Neuronal stem cell (in vitro differentiated cells): ENCODE results near the gene PML.
"Not testable (repeated sequence)": the region's sequence is repeated elsewhere in the genome, so short reads cannot be mapped to it uniquely, and the experiment has no call there.

Source experiments
- DNase-seq: peaks from one replicate; pipeline ENCODE4 v3.0.0-alpha.2; 2013; ENCODE audit warnings: low spot score
- H2AFZ ChIP-seq: one replicate; pipeline ENCODE4 v1.6.1; 2013; ENCODE audit warnings: mild to moderate bottlenecking, low read length, inconsistent platforms
- H2AK5ac ChIP-seq: 2 replicates; pipeline ENCODE4 v1.6.1; 2013; ENCODE audit warnings: low read depth, mild to moderate bottlenecking, inconsistent platforms, low read length, moderate library complexity, mixed read lengths
- H2BK120ac ChIP-seq: 2 replicates; pipeline ENCODE4 v1.6.1; 2013; ENCODE audit warnings: low read depth, mild to moderate bottlenecking, inconsistent platforms, low read length, moderate library complexity, mixed read lengths
- H2BK12ac ChIP-seq: one replicate; pipeline ENCODE4 v1.6.1; 2013; ENCODE audit warnings: low read length, inconsistent platforms
- H2BK15ac ChIP-seq: 2 replicates; pipeline ENCODE4 v1.6.1; 2013; ENCODE audit warnings: mild to moderate bottlenecking, low read length, inconsistent platforms, mixed read lengths
- H2BK5ac ChIP-seq: one replicate; pipeline ENCODE4 v1.6.1; 2013; ENCODE audit warnings: inconsistent platforms, mild to moderate bottlenecking, low read length, moderate library complexity
- H3K14ac ChIP-seq: one replicate; pipeline ENCODE4 v1.6.1; 2013; ENCODE audit warnings: low read length, inconsistent platforms
- H3K18ac ChIP-seq: 2 replicates; pipeline ENCODE4 v1.6.1; 2013; ENCODE audit warnings: low read length, inconsistent platforms
- H3K23ac ChIP-seq: 2 replicates; pipeline ENCODE4 v1.6.1; 2013; ENCODE audit warnings: low read depth, mild to moderate bottlenecking, mixed read lengths, low read length, inconsistent platforms; ENCODE audit not compliant: poor library complexity
- H3K27ac ChIP-seq: replicated peaks from 3 replicates; pipeline ENCODE4 v1.5.1; 2013; ENCODE audit warnings: low read length, inconsistent platforms
- H3K27me3 ChIP-seq, 3 experiments: 2 replicates each; pipeline ENCODE4 v1.6.1; 2013; ENCODE audit warnings: low read length in 3 of 3, mild to moderate bottlenecking in 2 of 3, inconsistent platforms in 1 of 3, low read depth in 1 of 3, mixed read lengths in 1 of 3, moderate library complexity in 1 of 3; ENCODE audit not compliant: control insufficient read depth in 3 of 3, insufficient read depth in 3 of 3
- H3K36me3 ChIP-seq, 2 donors: replicated peaks in 1 of 2; 2 replicates each; pipeline ENCODE4 v1.6.1; 2013; ENCODE audit warnings: low read length in 2 of 2; ENCODE audit not compliant: control insufficient read depth in 2 of 2, insufficient read depth in 2 of 2
- H3K4ac ChIP-seq: 2 replicates; pipeline ENCODE4 v1.6.1; 2013; ENCODE audit warnings: inconsistent platforms, mild to moderate bottlenecking, low read length, moderate library complexity
- H3K4me1 ChIP-seq, 2 donors: 1 replicate in 1 of 2; 2 replicates in 1 of 2; pipeline ENCODE4 v1.6.1; 2013; ENCODE audit warnings: low read length in 2 of 2, low read depth in 1 of 2; ENCODE audit not compliant: control insufficient read depth in 2 of 2, insufficient read depth in 1 of 2
- H3K4me2 ChIP-seq: one replicate; pipeline ENCODE4 v1.6.1; 2013; ENCODE audit warnings: mild to moderate bottlenecking, low read length, inconsistent platforms; ENCODE audit not compliant: insufficient read depth, poor library complexity, severe bottlenecking
- H3K4me3 ChIP-seq, 2 donors: 2 replicates each; pipeline ENCODE4 v1.5.1; 2013; ENCODE audit warnings: low read length in 2 of 2, mild to moderate bottlenecking in 2 of 2, inconsistent platforms in 1 of 2, moderate library complexity in 1 of 2
- H3K79me1 ChIP-seq: one replicate; pipeline ENCODE4 v1.6.1; 2013; ENCODE audit warnings: low read depth, mild to moderate bottlenecking, inconsistent platforms, low read length, moderate library complexity
- H3K9ac ChIP-seq: one replicate; pipeline ENCODE4 v1.6.1; 2013; ENCODE audit warnings: mild to moderate bottlenecking, low read depth, low read length, inconsistent platforms; ENCODE audit not compliant: poor library complexity
- H3K9me3 ChIP-seq, 2 donors: replicated peaks in 1 of 2; 2 replicates each; pipeline versions ENCODE3 to v1.6.1; 2013; ENCODE audit warnings: low read length in 2 of 2, mild to moderate bottlenecking in 2 of 2, inconsistent platforms in 1 of 2, low read depth in 1 of 2, mixed read lengths in 1 of 2, moderate library complexity in 1 of 2; ENCODE audit not compliant: control insufficient read depth in 2 of 2, insufficient read depth in 1 of 2
- H4K8ac ChIP-seq: one replicate; pipeline ENCODE4 v1.6.1; 2013; ENCODE audit warnings: low read depth, mild to moderate bottlenecking, inconsistent platforms, low read length, moderate library complexity
- H4K91ac ChIP-seq: one replicate; pipeline ENCODE4 v1.6.1; 2013; ENCODE audit warnings: low read length, low read depth, mild to moderate bottlenecking, inconsistent platforms; ENCODE audit not compliant: poor library complexity
- WGBS, 2 donors: extraction: QIAGEN DNeasy Blood & Tissue Kit; methylation state at CpG; one replicate each; pipeline ENCODE4 v1.1.7; 2013; ENCODE audit warnings: missing lambda C conversion rate in 2 of 2, mixed read lengths in 1 of 2; ENCODE audit not compliant: insufficient read length in 2 of 2, insufficient replicate concordance in 1 of 2; ENCODE audit errors: extremely low coverage in 2 of 2; 5-methylcytosine and 5-hydroxymethylcytosine counted together

The PML gene

GRCh38 chr15:73957785-73958184 is 36.7 kb upstream of the PML start:
- H3K27ac ChIP-seq, result no peak overlapping the region
- H2BK15ac ChIP-seq, result no peak overlapping the region
- no peak overlapping the region for H2BK5ac ChIP-seq
- H2BK12ac ChIP-seq, result no peak overlapping the region
- no peak overlapping the region for H3K9ac ChIP-seq
- H3K14ac ChIP-seq, result no peak overlapping the region
- H3K4ac ChIP-seq, result no peak overlapping the region
- no peaks in the 10 kb centered on the region for H3K36me3 ChIP-seq
- WGBS, 2 donors, result no CpG with 5 or more reads among the region's 2 CpGs
- DNase-seq, result no peak
- H3K79me1 ChIP-seq, result no peaks in the 10 kb centered on the region
- no peak overlapping the region for H4K91ac ChIP-seq
- H4K8ac ChIP-seq, result no peak overlapping the region
- H3K9me3 ChIP-seq, result no peaks in the 10 kb centered on the region
- H3K27me3 ChIP-seq, result peaks cover 0 to 9% (median 0%) of the 10 kb centered on the region in 3 experiments
- no peak overlapping the region for H2BK120ac ChIP-seq
- no peak overlapping the region for H3K23ac ChIP-seq
- H2AFZ ChIP-seq, result no peak overlapping the region
- no peak overlapping the region for H3K4me2 ChIP-seq
- H3K4me1 ChIP-seq, result no peaks in the 10 kb centered on the region
- no peak overlapping the region for H3K18ac ChIP-seq
- no peak overlapping the region for H2AK5ac ChIP-seq
- H3K4me3 ChIP-seq, result no peak overlapping the region

GRCh38 chr15:73959012-73959581 is 35.4 kb upstream of the PML start:
- Histone ChIP-seq H3K18ac (no peak overlapping the region), H2AK5ac (no peak overlapping the region), H4K91ac (no peak overlapping the region), H2BK12ac (no peak overlapping the region), H2AFZ (no peak overlapping the region), H3K36me3 (no peaks in the 10 kb centered on the region), H3K9ac (no peak overlapping the region), H2BK120ac (no peak overlapping the region), H3K14ac (no peak overlapping the region), H3K4me1 (no peaks in the 10 kb centered on the region), H4K8ac (no peak overlapping the region), H3K4ac (no peak overlapping the region), H3K23ac (no peak overlapping the region), H3K27ac (no peak overlapping the region), H2BK5ac (no peak overlapping the region), H3K4me3 (no peak overlapping the region), H2BK15ac (no peak overlapping the region), H3K4me2 (no peak overlapping the region), H3K27me3 (peaks cover 0 to 9% (median 0%) of the 10 kb centered on the region in 3 experiments), H3K9me3 (no peaks in the 10 kb centered on the region), H3K79me1 (no peaks in the 10 kb centered on the region)
- WGBS, 2 donors, result no CpG with 5 or more reads among the region's 8 CpGs
- DNase-seq, result no peak

GRCh38 chr15:73959801-73960200 is 34.7 kb upstream of the PML start:
- H3K9ac ChIP-seq, result no peak overlapping the region
- no peak overlapping the region for H2BK12ac ChIP-seq
- peaks cover 0 to under 1% of the 10 kb centered on the region in 2 donors for H3K4me1 ChIP-seq
- H2BK5ac ChIP-seq, result no peak overlapping the region
- H4K8ac ChIP-seq, result no peak overlapping the region
- H3K9me3 ChIP-seq, result no peaks in the 10 kb centered on the region
- H3K79me1 ChIP-seq, result no peaks in the 10 kb centered on the region
- no peak overlapping the region for H3K27ac ChIP-seq
- no peak for DNase-seq
- no peak overlapping the region for H4K91ac ChIP-seq
- H3K23ac ChIP-seq, result no peak overlapping the region
- WGBS, 2 donors, result no CpG with 5 or more reads among the region's 6 CpGs
- H2AK5ac ChIP-seq, result no peak overlapping the region
- H3K14ac ChIP-seq, result no peak overlapping the region
- H2BK15ac ChIP-seq, result no peak overlapping the region
- H3K4me2 ChIP-seq, result no peak overlapping the region
- no peak overlapping the region for H3K4ac ChIP-seq
- no peak overlapping the region for H2BK120ac ChIP-seq
- H3K18ac ChIP-seq, result no peak overlapping the region
- H2AFZ ChIP-seq, result no peak overlapping the region
- H3K27me3 ChIP-seq, result peaks cover 0 to 9% (median 0%) of the 10 kb centered on the region in 3 experiments
- no peak overlapping the region for H3K4me3 ChIP-seq
- no peaks in the 10 kb centered on the region for H3K36me3 ChIP-seq

GRCh38 chr15:73960472-73961070 is 33.9 kb upstream of the PML start:
- H2BK120ac ChIP-seq, H3K9me3 ChIP-seq, H4K8ac ChIP-seq, H3K18ac ChIP-seq, H2BK12ac ChIP-seq, H3K27me3 ChIP-seq, H3K4me2 ChIP-seq, H2AFZ ChIP-seq, H3K4ac ChIP-seq, H4K91ac ChIP-seq, H3K27ac ChIP-seq, H2AK5ac ChIP-seq, H3K9ac ChIP-seq, DNase-seq, H3K4me3 ChIP-seq, H2BK5ac ChIP-seq, H2BK15ac ChIP-seq, H3K36me3 ChIP-seq, H3K23ac ChIP-seq, H3K4me1 ChIP-seq, H3K79me1 ChIP-seq, H3K14ac ChIP-seq: not testable (repeated sequence)
- no CpG with 5 or more reads among the region's 7 CpGs for WGBS, 2 donors
